ENCODE data around the gene RCSD1. TPM values are rescaled to one million over a fixed set of nuclear protein-coding genes. Genes with fewer than 3 reads are reported as not detected.

Gene RCSD1
- total and polyA plus RNA-seq, 3 donors from 2014 or later, result 13.8 to 24.7 (median 14.1) TPM

GRCh38 chr1:167635941-167636340 is 5.9 kb downstream of the RCSD1 start:
- WGBS, 2 donors, result 35 to 51% methylated on average over 3 of the region's 3 CpGs
- TF ChIP-seq CTCF (IDR thresholded peaks at IDR 0.05) (no peak), POLR2A (IDR thresholded peaks at IDR 0.05) (no peak)
- H3K4me1 ChIP-seq, result peaks cover 30% of the 10 kb centered on the region
- no peak overlapping the region for H3K4me3 ChIP-seq
- no peaks in the 10 kb centered on the region for H3K27me3 ChIP-seq
- intact Hi-C loops (cut with DNase I; ENCODE audit: low total_unique reads), result no loop called here
- H3K27ac ChIP-seq, result peak overlapping the region; percentile 23 to 40
- DNase-seq, result no peak
- H3K9me3 ChIP-seq, result no peaks in the 10 kb centered on the region
- H3K36me3 ChIP-seq (ENCODE audit: low read depth, missing control alignments), result no peaks in the 10 kb centered on the region

GRCh38 chr1:167638064-167638463 is 8.0 kb downstream of the RCSD1 start:
- Histone ChIP-seq H3K4me3 (no peak overlapping the region), H3K27me3 (no peaks in the 10 kb centered on the region), H3K27ac (no peak overlapping the region), H3K36me3 (ENCODE audit: low read depth, missing control alignments) (no peaks in the 10 kb centered on the region), H3K9me3 (no peaks in the 10 kb centered on the region), H3K4me1 (peaks cover 30% of the 10 kb centered on the region)
- 68 to 91% methylated on average over 5 of the region's 5 CpGs for WGBS, 2 donors
- intact Hi-C loops (cut with DNase I; ENCODE audit: low total_unique reads), result no loop called here
- no peak for TF ChIP-seq CTCF (IDR thresholded peaks at IDR 0.05)
- no peak for TF ChIP-seq POLR2A (IDR thresholded peaks at IDR 0.05)
- no peak for DNase-seq

DNA sequence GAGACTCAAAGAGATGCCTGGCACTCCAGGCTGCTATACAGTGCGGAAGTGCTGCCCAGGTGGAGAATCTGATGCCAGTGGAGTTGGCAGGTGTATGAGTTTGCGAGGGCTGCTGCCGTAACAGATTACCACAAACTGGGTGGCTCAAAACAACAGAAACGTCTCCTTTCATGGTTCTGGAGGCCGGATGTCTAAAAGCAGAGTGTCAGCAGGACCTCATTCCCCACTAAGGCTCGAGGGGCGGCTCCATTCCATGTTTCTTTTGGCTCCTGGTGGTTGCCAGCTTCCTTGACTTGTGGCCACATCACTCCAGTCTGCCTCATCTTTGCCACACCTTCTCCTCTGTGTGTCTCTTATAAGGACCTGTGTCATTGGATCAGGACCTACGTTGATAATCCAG is 10.0 kb downstream of the RCSD1 start:
- H3K36me3 ChIP-seq (ENCODE audit: low read depth, missing control alignments), result no peaks in the 10 kb centered on the region
- no peaks in the 10 kb centered on the region for H3K27me3 ChIP-seq
- H3K4me1 ChIP-seq, result peaks cover 19% of the 10 kb centered on the region
- intact Hi-C loops (cut with DNase I; ENCODE audit: low total_unique reads), result no loop called here
- no peak for TF ChIP-seq POLR2A (IDR thresholded peaks at IDR 0.05)
- no peak for TF ChIP-seq CTCF (IDR thresholded peaks at IDR 0.05)
- 90 to 92% methylated on average over 8 of the region's 8 CpGs for WGBS, 2 donors
- no peak for DNase-seq
- H3K9me3 ChIP-seq, result no peaks in the 10 kb centered on the region
- no peak overlapping the region for H3K27ac ChIP-seq
- H3K4me3 ChIP-seq, result no peak overlapping the region

GRCh38 chr1:167641786-167642500 is 11.9 kb downstream of the RCSD1 start:
- Histone ChIP-seq H3K9me3 (no peaks in the 10 kb centered on the region), H3K36me3 (ENCODE audit: low read depth, missing control alignments) (no peaks in the 10 kb centered on the region), H3K27me3 (no peaks in the 10 kb centered on the region), H3K27ac (no peak overlapping the region), H3K4me3 (no peak overlapping the region), H3K4me1 (peaks cover 2% of the 10 kb centered on the region)
- no peak for DNase-seq
- TF ChIP-seq POLR2A (IDR thresholded peaks at IDR 0.05), result no peak
- no peak for TF ChIP-seq CTCF (IDR thresholded peaks at IDR 0.05)
- 75 to 77% methylated on average over 7 of the region's 7 CpGs for WGBS, 2 donors
- intact Hi-C loops (cut with DNase I; ENCODE audit: low total_unique reads), result no loop called here

DNA sequence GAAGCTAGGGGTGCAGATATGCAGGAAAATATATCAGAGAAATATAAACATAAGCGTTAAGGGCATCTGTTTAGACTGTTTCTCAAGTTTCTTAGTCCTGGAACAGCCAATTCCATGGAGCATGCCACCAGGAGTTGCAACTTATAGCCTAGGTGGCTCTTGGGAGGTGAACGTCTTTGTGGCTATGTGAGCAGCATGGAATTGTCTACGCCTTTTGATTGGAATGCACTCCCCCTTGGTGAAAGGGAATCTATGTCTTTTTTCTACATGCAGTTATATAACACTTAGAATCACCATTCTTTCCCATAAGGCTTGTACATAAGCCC is 12.4 kb downstream of the RCSD1 start:
- no peak for DNase-seq
- no peak overlapping the region for H3K4me3 ChIP-seq
- no peaks in the 10 kb centered on the region for H3K4me1 ChIP-seq
- H3K9me3 ChIP-seq, result no peaks in the 10 kb centered on the region
- H3K27me3 ChIP-seq, result no peaks in the 10 kb centered on the region
- no peak overlapping the region for H3K27ac ChIP-seq
- no peak for TF ChIP-seq POLR2A (IDR thresholded peaks at IDR 0.05)
- no peak for TF ChIP-seq CTCF (IDR thresholded peaks at IDR 0.05)
- WGBS, 2 donors, result 80 to 87% methylated on average over 3 of the region's 3 CpGs
- intact Hi-C loops (cut with DNase I; ENCODE audit: low total_unique reads), result no loop called here
- H3K36me3 ChIP-seq (ENCODE audit: low read depth, missing control alignments), result no peaks in the 10 kb centered on the region

Data from testis (tissue), 3 donors.